Measurements from ENCODE around the gene CMTM1.
"Not testable (repeated sequence)": the region's sequence is repeated elsewhere in the genome, so short reads cannot be mapped to it uniquely, and the experiment has no call there.

GRCh38 chr16:66611911-66612310 lies 45.7 kb downstream of the CMTM1 start:
- TF ChIP-seq POLR2A, EP300 (IDR thresholded peaks at IDR 0.05): not testable (repeated sequence)
